Posterior cingulate gyrus (tissue), 11 donors: Measurements from ENCODE around the gene PDE6D.

ENCODE experiments used
- DNase-seq, 10 donors: peaks; one replicate each; pipeline versions ENCODE4 v3.0.0 to v3.0.0-alpha.2; 2020 to 2021; ENCODE audit warnings: mixed read lengths in 3 of 10
- intact Hi-C: fragments of 100-400 bp; cut with DNase I; formaldehyde crosslinking; loops from one replicate; pipeline ENCODE4 v1.15.1; 2023

Gene PDE6D

GRCh38 chr2:231709981-231710798, 70.9 kb downstream of the PDE6D start:
- intact Hi-C loops, result loop anchor here (5.0 kb wide), 1 partner anchor 72 kb away; the partner anchor contains the start of gene PDE6D
- peak; percentile 68 to 96 (median 77) for DNase-seq

GRCh38 chr2:231709636-231709980, 71.5 kb downstream of the PDE6D start:
- DNase-seq, result peak in 2 of 10 donors; percentile 29 to 89
- intact Hi-C loops, result no loop called here

- intact Hi-C loops, result loop anchor here (1.0 kb wide), 1 partner anchor 95 kb away; no protein-coding TSS in a partner anchor
- peak in 1 of 10 donors; percentile 92 for DNase-seq
These were observed 72.1 kb downstream of the PDE6D start for GRCh38 chr2:231708773-231709635.

GRCh38 chr2:231707927-231708772, 72.9 kb downstream of the PDE6D start, which contains the start of gene PTMA:
PTMA (plus strand) TSS chr2:231708525; CDS start chr2:231708707, 182 bp downstream.
- intact Hi-C loops, result loop anchor here (1.0 kb wide), 1 partner anchor 94 kb away; no protein-coding TSS in a partner anchor
- DNase-seq, result peak; percentile 99 to 100 (median 100)

GRCh38 chr2:231707625-231707926, 73.5 kb downstream of the PDE6D start:
- peak in 1 of 10 donors; percentile 56 for DNase-seq
- intact Hi-C loops, result no loop called here

GRCh38 chr2:231706731-231707624, 74.1 kb downstream of the PDE6D start:
- intact Hi-C loops, result loop anchor here (1.0 kb wide), 1 partner anchor 20 kb away; no protein-coding TSS in a partner anchor
- peak; percentile 98 to 100 (median 99) for DNase-seq

GRCh38 chr2:231704017-231704416, 77.1 kb downstream of the PDE6D start:
- intact Hi-C loops, result no loop called here
- DNase-seq, result no peak

GRCh38 chr2:231701456-231702373, 79.4 kb downstream of the PDE6D start:
- DNase-seq, result peak in 3 of 10 donors; percentile 55 to 86 (median 83)
- intact Hi-C loops, result no loop called here

GRCh38 chr2:231699006-231699405, 82.1 kb downstream of the PDE6D start:
- DNase-seq, result no peak
- intact Hi-C loops, result no loop called here

- intact Hi-C loops, result no loop called here
- DNase-seq, result no peak
These were observed 85.1 kb downstream of the PDE6D start for GRCh38 chr2:231696004-231696367.

- no peak for DNase-seq
- intact Hi-C loops, result no loop called here
These were observed 87.1 kb downstream of the PDE6D start for GRCh38 chr2:231693956-231694355.

- no peak for DNase-seq
- intact Hi-C loops, result no loop called here
These were observed 88.2 kb downstream of the PDE6D start for GRCh38 chr2:231692847-231693246.

GRCh38 chr2:231691251-231691772, 89.8 kb downstream of the PDE6D start:
- intact Hi-C loops, result no loop called here

GRCh38 chr2:231689124-231689893, 91.8 kb downstream of the PDE6D start:
- intact Hi-C loops, result no loop called here
- DNase-seq, result no peak

More at GRCh38 chr2:231691251-231691772, 89.8 kb downstream of the PDE6D start:
- DNase-seq, result no peak

- peak in 1 of 10 donors; percentile 45 for DNase-seq
- intact Hi-C loops, result no loop called here
These were observed 92.4 kb downstream of the PDE6D start for GRCh38 chr2:231688719-231689118.

- intact Hi-C loops, result loop anchor here (1.0 kb wide), 1 partner anchor 18 kb away; no protein-coding TSS in a partner anchor
- DNase-seq, result no peak
These were observed 93.1 kb downstream of the PDE6D start for GRCh38 chr2:231687961-231688360.
